Head of caudate nucleus (tissue), 42 donors: ENCODE results near the gene GNG8.

Experiments used
- DNase-seq, 42 donors: peaks; one replicate each; pipeline versions ENCODE4 v3.0.0 to v3.0.0-alpha.2; 2020 to 2021; ENCODE audit warnings: mixed read lengths in 7 of 42
- intact Hi-C: fragments of 100-400 bp; cut with DNase I; formaldehyde crosslinking; loops from one replicate; pipeline ENCODE4 v1.15.0; 2022

GNG8 gene

DNA sequence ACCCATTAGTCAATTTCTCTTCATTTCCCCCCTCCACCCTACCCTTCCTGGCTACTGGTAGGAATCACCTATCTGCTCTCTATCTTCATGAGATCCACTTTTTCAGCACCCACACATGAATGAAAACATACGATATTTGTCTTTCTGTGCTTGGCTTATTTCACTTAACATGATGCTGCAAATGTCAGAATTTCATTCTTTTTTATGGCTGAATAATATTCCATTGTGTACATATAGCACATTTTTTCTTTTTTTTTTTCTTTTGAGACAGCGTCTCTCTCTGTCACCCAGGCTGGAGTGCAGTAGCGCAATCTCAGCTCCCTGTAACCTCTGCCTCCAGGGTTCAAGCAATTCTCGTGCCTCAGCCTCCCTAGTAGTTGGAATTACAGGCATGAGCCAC lies 44.7 kb downstream of the GNG8 start:
- intact Hi-C loops: no loop called here
- no peak for DNase-seq

DNA sequence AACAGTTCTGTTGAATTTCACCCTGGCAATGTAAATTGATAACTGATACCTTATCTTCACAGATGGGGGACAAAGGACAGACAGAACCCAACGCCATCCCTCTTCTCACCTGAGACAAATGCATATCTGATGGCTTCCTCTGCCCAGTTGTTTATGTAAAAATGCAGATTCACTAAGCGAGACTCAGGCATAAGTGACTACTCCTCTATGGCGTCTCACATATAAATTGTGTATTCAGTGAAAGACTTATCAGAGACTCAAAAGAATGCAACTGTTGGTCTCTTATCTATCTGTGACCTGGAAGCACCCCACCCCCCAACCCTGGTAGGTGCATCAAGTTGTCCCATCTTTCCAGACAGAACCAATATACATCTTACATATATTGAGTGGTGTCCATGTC lies 48.1 kb downstream of the GNG8 start:
- no peak for DNase-seq
- intact Hi-C loops: no loop called here

DNA sequence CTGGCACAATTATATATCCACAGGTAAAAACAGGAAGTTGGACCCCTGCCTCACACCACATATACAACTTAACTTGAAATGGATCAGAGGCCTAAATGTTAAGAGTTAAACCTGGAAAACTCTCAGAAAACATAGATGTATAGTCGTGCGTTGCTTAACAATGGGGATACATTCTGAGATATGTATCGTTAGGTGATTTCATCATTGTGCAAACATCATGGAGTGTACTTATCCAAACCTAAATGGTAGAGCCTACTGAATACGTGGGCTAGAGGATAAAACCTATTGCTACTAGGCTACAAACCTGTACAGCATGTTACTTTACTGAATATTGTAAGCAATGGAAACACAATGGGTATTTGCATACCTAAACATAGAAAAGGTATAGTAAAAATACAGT lies 49.7 kb downstream of the GNG8 start:
- DNase-seq: no peak
- intact Hi-C loops: no loop called here

DNA sequence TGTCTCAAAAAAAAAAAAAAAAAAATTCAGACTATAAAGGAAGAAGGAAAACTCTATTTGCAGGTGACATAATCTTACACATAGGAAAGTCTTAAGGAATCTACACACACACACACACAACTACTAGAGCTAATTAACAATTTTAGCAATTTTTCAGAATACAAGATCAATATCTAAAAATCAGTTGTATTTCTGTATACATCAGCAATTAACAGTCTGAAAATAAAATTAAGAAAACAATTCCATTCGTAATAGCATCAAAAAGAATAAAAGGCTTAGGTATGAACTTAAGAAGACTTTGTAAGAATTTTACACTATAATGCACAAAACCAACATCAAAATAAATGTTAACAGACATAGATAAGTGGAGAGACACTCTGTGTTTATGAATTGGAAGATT lies 50.5 kb downstream of the GNG8 start:
- no peak for DNase-seq
- intact Hi-C loops: no loop called here
